H1 (cell line): ENCODE data around the gene EIPR1. TPM values are rescaled to one million over a fixed set of nuclear protein-coding genes. Genes with fewer than 3 reads are reported as not detected.

Experiments used
- CTCF ChIA-PET: fragments of 300-600 bp; sonication (Branson Sonifier 250); formaldehyde crosslinking; loops from one replicate; lab custom pipeline; 2021; ENCODE audit not compliant: partially characterized antibody; lab: Charles Lee
- POLR2A ChIA-PET: fragments of 300-600 bp; sonication (Branson Sonifier 250); formaldehyde crosslinking; loops from one replicate; lab custom pipeline; 2021; ENCODE audit warnings: inconsistent platforms; ENCODE audit not compliant: partially characterized antibody; lab: Charles Lee
- DNase-seq, 2 experiments: peaks; one replicate each; pipeline versions ENCODE4 v3.0.0 to v3.0.0-alpha.2; 2010 to 2022; ENCODE audit warnings: low spot score in 2 of 2, low read depth in 1 of 2, mixed read lengths in 1 of 2
- FAIRE-seq: peaks from 2 replicates; lab custom pipeline; 2011; peaks lifted over from hg19 to GRCh38; lab: Jason Lieb, UNC
- H2AFZ ChIP-seq: 2 replicates; pipeline ENCODE4 v1.8.1; 2012; ENCODE audit warnings: low read length, inconsistent platforms
- H2AK5ac ChIP-seq: 2 replicates; pipeline ENCODE4 v1.6.1; 2013; ENCODE audit warnings: low read depth, low read length
- H2BK120ac ChIP-seq: replicated peaks from 2 replicates; pipeline ENCODE3; 2013; ENCODE audit warnings: low read depth, low read length, inconsistent platforms
- H2BK12ac ChIP-seq: 2 replicates; pipeline ENCODE4 v1.6.1; 2013; ENCODE audit warnings: low read depth, low read length
- H2BK15ac ChIP-seq: 2 replicates; pipeline ENCODE4 v1.6.1; 2013; ENCODE audit warnings: low read length
- H2BK20ac ChIP-seq: 2 replicates; pipeline ENCODE4 v1.6.1; 2013; ENCODE audit warnings: low read length
- H2BK5ac ChIP-seq: 2 replicates; pipeline ENCODE4 v1.6.1; 2013; ENCODE audit warnings: low read depth, low read length
- H3K14ac ChIP-seq: 2 replicates; pipeline ENCODE4 v1.6.1; 2013; ENCODE audit warnings: inconsistent platforms; ENCODE audit not compliant: insufficient read length
- H3K18ac ChIP-seq: 2 replicates; pipeline ENCODE4 v1.6.1; 2013; ENCODE audit warnings: low read length; ENCODE audit errors: extremely low read depth
- H3K23ac ChIP-seq: 2 replicates; pipeline ENCODE4 v1.6.1; 2013; ENCODE audit warnings: inconsistent platforms; ENCODE audit not compliant: insufficient read length
- H3K23me2 ChIP-seq: 2 replicates; pipeline ENCODE4 v1.6.1; 2013; ENCODE audit warnings: low read depth, low read length
- H3K27ac ChIP-seq: 2 replicates; pipeline ENCODE4 v1.6.1; 2011; ENCODE audit warnings: low read depth, low read length, inconsistent platforms
- H3K27me3 ChIP-seq, 4 experiments: replicated peaks in 1 of 4; 1 replicate in 1 of 4; 2 replicates in 3 of 4; pipeline versions ENCODE4 v1.6.1 to v1.8.1; 2011 to 2013; ENCODE audit warnings: low read length in 3 of 4, mild to moderate bottlenecking in 3 of 4, inconsistent platforms in 2 of 4, mixed read lengths in 2 of 4, moderate library complexity in 1 of 4; ENCODE audit not compliant: control insufficient read depth in 3 of 4, insufficient read depth in 3 of 4; ENCODE audit errors: extremely low read depth in 1 of 4
- H3K36me3 ChIP-seq, 4 experiments: 2 replicates each; pipeline versions ENCODE4 v1.6.1 to v1.8.1; 2011 to 2013; ENCODE audit warnings: mild to moderate bottlenecking in 4 of 4, low read length in 3 of 4, moderate library complexity in 2 of 4, control low read depth in 1 of 4, inconsistent platforms in 1 of 4; ENCODE audit not compliant: insufficient read depth in 4 of 4, control insufficient read depth in 2 of 4
- H3K4ac ChIP-seq: replicated peaks from 2 replicates; pipeline ENCODE3; 2013; ENCODE audit warnings: low read length, low read depth, mixed read lengths, inconsistent platforms; ENCODE audit not compliant: insufficient read length
- H3K4me1 ChIP-seq, 4 experiments: replicated peaks in 1 of 4; 1 replicate in 1 of 4; 2 replicates in 3 of 4; pipeline versions ENCODE4 v1.6.1 to v1.8.1; 2011 to 2013; ENCODE audit warnings: low read length in 3 of 4, inconsistent platforms in 2 of 4, mixed read lengths in 1 of 4; ENCODE audit not compliant: insufficient read depth in 4 of 4, control insufficient read depth in 3 of 4
- H3K4me2 ChIP-seq, 2 experiments: 2 replicates each; pipeline versions ENCODE4 v1.6.1 to v1.8.1; 2011 to 2013; ENCODE audit warnings: low read depth in 2 of 2, low read length in 2 of 2, control low read depth in 1 of 2, inconsistent platforms in 1 of 2, mild to moderate bottlenecking in 1 of 2; ENCODE audit not compliant: insufficient read depth in 1 of 2
- H3K4me3 ChIP-seq, 4 experiments: fragments of 200-600, 300-600 bp in 1 of 4; sonication (generic), shearing (Covaris generic), sonication (Bioruptor Twin) in 1 of 4; 2 replicates each; pipeline versions ENCODE4 v1.5.1 to v1.8.1; 2011 to 2016; ENCODE audit warnings: low read length in 4 of 4, low read depth in 3 of 4, control low read depth in 2 of 4, inconsistent platforms in 2 of 4, mild to moderate bottlenecking in 2 of 4, mixed read lengths in 1 of 4, moderate library complexity in 1 of 4; ENCODE audit not compliant: insufficient read depth in 2 of 4; ENCODE audit errors: extremely low read depth in 1 of 4
- H3K56ac ChIP-seq: replicated peaks from 2 replicates; pipeline ENCODE3; 2013; ENCODE audit warnings: low read depth, mild to moderate bottlenecking, mixed read lengths, low read length, inconsistent platforms; ENCODE audit not compliant: insufficient read length
- H3K79me1 ChIP-seq: 2 replicates; pipeline ENCODE4 v1.6.1; 2013; ENCODE audit warnings: low read depth, low read length, control low read depth
- H3K79me2 ChIP-seq, 2 experiments: 2 replicates each; pipeline versions ENCODE4 v1.6.1 to v1.8.1; 2012 to 2013; ENCODE audit warnings: low read length in 2 of 2, mild to moderate bottlenecking in 2 of 2, inconsistent platforms in 1 of 2; ENCODE audit not compliant: insufficient read depth in 2 of 2, control insufficient read depth in 1 of 2
- H3K9ac ChIP-seq, 4 experiments: replicated peaks in 1 of 4; 1 replicate in 1 of 4; 2 replicates in 3 of 4; pipeline versions ENCODE4 v1.6.1 to v1.8.1; 2011 to 2013; ENCODE audit warnings: low read depth in 3 of 4, low read length in 3 of 4, control low read depth in 2 of 4, mild to moderate bottlenecking in 2 of 4, moderate library complexity in 2 of 4, inconsistent platforms in 1 of 4; ENCODE audit errors: extremely low read depth in 1 of 4
- H3K9me3 ChIP-seq, 2 experiments: 2 replicates each; pipeline versions ENCODE4 v1.6.1 to v1.8.1; 2012 to 2013; ENCODE audit warnings: mild to moderate bottlenecking in 2 of 2, moderate library complexity in 2 of 2, control low read depth in 1 of 2, inconsistent platforms in 1 of 2, low read depth in 1 of 2, low read length in 1 of 2, mixed read lengths in 1 of 2; ENCODE audit not compliant: insufficient read depth in 2 of 2
- H4K20me1 ChIP-seq, 2 experiments: replicated peaks in 1 of 2; 2 replicates each; pipeline versions ENCODE3 to v1.8.1; 2011 to 2013; ENCODE audit warnings: inconsistent platforms in 2 of 2, low read length in 2 of 2, mild to moderate bottlenecking in 1 of 2; ENCODE audit not compliant: insufficient read depth in 2 of 2, control insufficient read depth in 1 of 2
- H4K5ac ChIP-seq: 2 replicates; pipeline ENCODE4 v1.6.1; 2013; ENCODE audit warnings: low read length, low read depth, mixed read lengths, inconsistent platforms; ENCODE audit not compliant: insufficient read length
- H4K8ac ChIP-seq: 2 replicates; pipeline ENCODE4 v1.8.0; 2013; ENCODE audit warnings: mild to moderate bottlenecking, moderate library complexity, low read length, inconsistent platforms; ENCODE audit not compliant: insufficient read depth; ENCODE audit errors: extremely low read depth
- H4K91ac ChIP-seq: replicated peaks from 2 replicates; pipeline ENCODE3; 2013; ENCODE audit warnings: low read length, mixed read lengths, inconsistent platforms; ENCODE audit not compliant: insufficient read length
- ATF2 ChIP-seq: IDR thresholded peaks from 2 replicates; pipeline ENCODE4 v1.6.1; 2012; ENCODE audit warnings: low read length, inconsistent platforms
- GABPA ChIP-seq: IDR thresholded peaks from 2 replicates; pipeline ENCODE4 v1.6.1; 2011; ENCODE audit warnings: mild to moderate bottlenecking, low read length, moderate library complexity, borderline replicate concordance; ENCODE audit not compliant: insufficient read depth
- KDM5A ChIP-seq: fragments of 200-600 bp; IDR thresholded peaks from 2 replicates; pipeline ENCODE4 v1.7.1; 2012; ENCODE audit warnings: mild to moderate bottlenecking, low read length, inconsistent platforms, mixed read lengths
- MAX ChIP-seq: IDR thresholded peaks from 2 replicates; pipeline ENCODE4 v1.6.1; 2012; ENCODE audit warnings: inconsistent platforms
- POLR2AphosphoS5 ChIP-seq: IDR thresholded peaks from 2 replicates; pipeline ENCODE4 v1.6.1; 2011; ENCODE audit warnings: low read depth, low read length
- RAD21 ChIP-seq, 2 experiments: IDR thresholded peaks in 1 of 2; conservative IDR thresholded peaks in 1 of 2; 2 replicates each; pipeline ENCODE4 v1.6.1; 2011; ENCODE audit warnings: low read depth in 2 of 2, low read length in 2 of 2, improper control_type of control experiment in 1 of 2, inconsistent platforms in 1 of 2, mild to moderate bottlenecking in 1 of 2, moderate library complexity in 1 of 2
- RBBP5 ChIP-seq: IDR thresholded peaks from 2 replicates; pipeline ENCODE4 v1.7.1; 2012; ENCODE audit warnings: low read depth, mild to moderate bottlenecking, inconsistent platforms, low read length, moderate library complexity, borderline replicate concordance
- RFX5 ChIP-seq: IDR thresholded peaks from 2 replicates; pipeline ENCODE4 v1.6.1; 2011; ENCODE audit warnings: low read depth, low read length, improper control_type of control experiment, borderline replicate concordance
- SAP30 ChIP-seq: fragments of 300-600 bp; sonication (generic); IDR thresholded peaks from 2 replicates; pipeline ENCODE4 v1.7.1; 2012; ENCODE audit warnings: low read length, moderate library complexity, mild to moderate bottlenecking, inconsistent platforms; ENCODE audit not compliant: insufficient read depth, insufficient replicate concordance
- SIX5 ChIP-seq: IDR thresholded peaks from 2 replicates; pipeline ENCODE4 v1.6.1; 2011; ENCODE audit warnings: mild to moderate bottlenecking, low read depth, low read length
- WGBS, 2 experiments: shearing (Covaris generic) in 1 of 2; methylation state at CpG; one replicate each; pipeline versions ENCODE4 v1.1.6 to v1.1.7; 2013 to 2015; ENCODE audit warnings: low lambda C conversion rate in 2 of 2, mixed read lengths in 2 of 2, inconsistent platforms in 1 of 2, low coverage in 1 of 2, missing lambda C conversion rate in 1 of 2; ENCODE audit not compliant: insufficient replicate concordance in 2 of 2, insufficient coverage in 1 of 2, insufficient read length in 1 of 2; ENCODE audit errors: extremely low coverage in 1 of 2, missing lambda C conversion rate in 1 of 2; 5-methylcytosine and 5-hydroxymethylcytosine counted together
- polyA plus RNA-seq, 7 experiments: library from polyadenylated mRNA; depleted of rRNA in 3 of 7; stranded (reverse) in 5 of 7; unstranded in 2 of 7; fragments of >200 nt in 5 of 7; fragments of 200-250 nt in 2 of 7; gene quantifications; 1 replicate in 5 of 7; 2 replicates in 1 of 7; 4 replicates in 1 of 7; pipeline versions ENCODE4 v1.2.1 to v1.2.3, GENCODE V29; 2011 to 2013; ENCODE audit warnings: missing spikeins in 2 of 7, mixed read lengths in 2 of 7
- total RNA-seq: library from RNA; stranded (reverse); fragmentation: NEBNext Ultra II Directional; extraction: Animal tissue kit (Norgen Biotek cat#: 25700); gene quantifications from 2 replicates; pipeline ENCODE4 v1.2.1, GENCODE V29; 2021

The EIPR1 gene
- total and polyA plus RNA-seq, 2 of the 8 experiments (the other 6 are each of a cell fraction or from before 2014, with no cell fraction given), result 26.3 to 56.4 TPM

GRCh38 chr2:3422161-3422779 is 44.7 kb upstream of the EIPR1 start:
- no peak overlapping the region for H3K4ac ChIP-seq
- no peaks in the 10 kb centered on the region for H3K23me2 ChIP-seq
- H3K4me1 ChIP-seq, result no peaks in the 10 kb centered on the region
- H4K8ac ChIP-seq, result no peak overlapping the region
- no peak overlapping the region for H3K4me2 ChIP-seq
- no peak overlapping the region for H3K9ac ChIP-seq
- no peak overlapping the region for H2BK15ac ChIP-seq
- no peak overlapping the region for H3K56ac ChIP-seq
- no peak overlapping the region for H3K4me3 ChIP-seq
- 88% methylated on average over 16 of the region's 16 CpGs; no CpG with 5 or more reads in 1 of the 2 experiments for WGBS, 2 experiments
- H3K79me1 ChIP-seq, result 0 out of 2 replicates have a peak, but pooled peaks cover 3% of the 10 kb centered on the region
- H3K27me3 ChIP-seq, result no peaks in the 10 kb centered on the region
- ChIA-PET CTCF (interaction anchor here (0.5 to 9.3 kb wide), 19 partner anchors 9 to 293 kb away, joined by 3 to 123 read pairs (median 9); no protein-coding TSS in a partner anchor), POLR2A (interaction anchor here (0.7 to 1.5 kb wide), 3 partner anchors 8 to 136 kb away, joined by 3 to 4 read pairs (median 4); partner anchors contain the start of gene RNASEH1)
- H2BK120ac ChIP-seq, result no peak overlapping the region
- no peak overlapping the region for H3K27ac ChIP-seq
- H3K79me2 ChIP-seq, result no peaks in the 10 kb centered on the region
- FAIRE-seq (no peak), DNase-seq (no peak)
- no peaks in the 10 kb centered on the region for H3K9me3 ChIP-seq
- no peak overlapping the region for H3K23ac ChIP-seq
- H4K5ac ChIP-seq, result no peak overlapping the region
- no peak overlapping the region for H2BK5ac ChIP-seq
- H3K18ac ChIP-seq, result no peak overlapping the region
- no peak overlapping the region for H3K14ac ChIP-seq
- H4K20me1 ChIP-seq, result peaks cover 0 to 11% of the 10 kb centered on the region in 2 experiments
- no peak overlapping the region for H2BK20ac ChIP-seq
- H2AFZ ChIP-seq, result no peak overlapping the region
- H3K36me3 ChIP-seq, result peaks cover 0 to 28% (median 18%) of the 10 kb centered on the region in 4 experiments; a peak in 7 of 8 replicates
- H2BK12ac ChIP-seq, result no peak overlapping the region
- H2AK5ac ChIP-seq, result no peak overlapping the region
- H4K91ac ChIP-seq, result no peak overlapping the region
- TF ChIP-seq GABPA (no peak), RAD21 (IDR thresholded peaks at IDR 0.05 in 1 of 2, conservative IDR thresholded peaks at IDR 0.05 in 1 of 2; ENCODE audit: low read depth in 2 of 2, low read length in 2 of 2) (no peak), POLR2AphosphoS5 (no peak), SIX5 (no peak), ATF2 (no peak), KDM5A (no peak), SAP30 (no peak), MAX (no peak), RBBP5 (no peak), RFX5 (no peak)
